Peyer's patch (tissue), 4 donors: ENCODE measurements around the gene CROCC. TPM values are rescaled to one million over a fixed set of nuclear protein-coding genes. Genes with fewer than 3 reads are reported as not detected.

Experiments used
- DNase-seq, 3 donors: peaks; one replicate each; pipeline ENCODE4 v3.0.0-alpha.2; 2017 to 2019
- H3K27ac ChIP-seq, 4 donors: fragments of 200-600 bp; sonication (generic); one replicate each; pipeline ENCODE4 v1.5.1; 2016 to 2019
- H3K27me3 ChIP-seq, 2 donors: fragments of 200-600 bp; sonication (generic); one replicate each; pipeline ENCODE4 v1.5.1; 2019
- H3K36me3 ChIP-seq, 3 donors: fragments of 200-600 bp; sonication (generic); one replicate each; pipeline ENCODE4 v1.5.1; 2016 to 2019
- H3K4me1 ChIP-seq, 4 donors: fragments of 200-600 bp; sonication (generic); one replicate each; pipeline ENCODE4 v1.5.1; 2016 to 2019
- H3K4me3 ChIP-seq, 4 donors: fragments of 200-600 bp; sonication (generic); 1 replicate in 3 of 4; 2 replicates in 1 of 4; pipeline ENCODE4 v1.5.1; 2016 to 2019; ENCODE audit warnings: mild to moderate bottlenecking in 1 of 4
- H3K9me3 ChIP-seq, 4 donors: fragments of 200-600 bp; sonication (generic); one replicate each; pipeline ENCODE4 v1.5.1; 2016 to 2019; ENCODE audit warnings: mild to moderate bottlenecking in 1 of 4
- POLR2A ChIP-seq, 2 donors: fragments of 450-650 bp; IDR thresholded peaks; one replicate each; pipeline ENCODE4 v1.5.1; 2017; ENCODE audit warnings: antibody characterized with exemption in 2 of 2, mild to moderate bottlenecking in 2 of 2, moderate library complexity in 2 of 2
- total RNA-seq, 4 donors: library from RNA; depleted of rRNA; stranded (reverse); fragments of >200 nt; gene quantifications; one replicate each; pipeline ENCODE4 v1.1.0, GENCODE V29; 2016
- TF ChIP-seq, protein P1 (sequence below), 6 experiments: fragments of 450-650 bp in 4 of 6; fragments of 200-600 bp in 2 of 6; sonication (generic) in 1 of 6; IDR thresholded peaks; one replicate each; pipeline ENCODE4 v1.5.1; 2017 to 2019; ENCODE audit warnings: antibody characterized with exemption in 6 of 6, mild to moderate bottlenecking in 3 of 6, moderate library complexity in 1 of 6

CROCC gene
- total RNA-seq, 4 donors from 2014 or later, result 14.7 to 298 (median 45.1) TPM

DNA sequence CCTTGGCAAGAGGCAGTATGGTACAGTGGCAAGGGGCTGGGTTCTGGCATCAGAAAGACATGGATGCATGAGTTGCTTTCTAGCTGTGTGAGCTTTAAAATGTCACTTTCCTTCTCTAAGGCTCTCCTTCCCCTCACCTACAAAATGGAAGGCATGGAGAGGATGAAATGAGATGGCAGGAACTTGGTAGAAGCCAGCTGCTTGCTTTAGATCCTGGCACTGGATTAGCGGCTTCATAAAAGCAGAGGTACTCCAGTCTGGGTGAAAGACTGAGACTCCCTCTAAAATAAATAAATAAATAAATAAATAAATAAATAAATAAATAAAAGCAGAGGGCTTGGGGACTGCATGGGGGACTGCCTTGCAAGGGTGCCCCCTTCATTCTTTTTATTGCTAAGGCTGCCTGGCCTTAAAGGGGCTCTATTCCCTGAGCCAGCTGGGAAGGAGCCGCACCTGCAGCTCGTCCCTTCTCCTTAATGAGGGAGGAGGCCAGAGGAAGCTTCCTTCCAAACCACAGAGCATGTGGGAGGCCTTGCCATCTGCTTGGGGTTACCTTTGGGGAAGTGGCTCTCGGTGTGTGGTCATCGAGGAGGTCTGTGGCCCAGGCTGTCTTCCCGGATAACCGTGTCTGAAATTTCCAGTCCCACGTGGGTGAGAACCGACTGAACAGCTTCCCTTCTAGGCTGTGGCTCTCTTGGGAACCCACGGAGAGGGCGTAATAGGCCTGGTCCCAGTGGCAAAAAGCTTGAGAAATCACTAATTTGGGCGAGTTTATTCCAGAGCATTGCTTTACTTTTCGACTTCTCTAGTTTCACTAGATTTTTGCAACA is 92.0 kb downstream of the CROCC start:
- H3K27ac ChIP-seq, result no peak overlapping the region
- no peaks in the 10 kb centered on the region for H3K27me3 ChIP-seq
- H3K4me1 ChIP-seq, result peaks cover 0 to 23% (median 6%) of the 10 kb centered on the region in 4 donors
- TF ChIP-seq, protein P1, sequence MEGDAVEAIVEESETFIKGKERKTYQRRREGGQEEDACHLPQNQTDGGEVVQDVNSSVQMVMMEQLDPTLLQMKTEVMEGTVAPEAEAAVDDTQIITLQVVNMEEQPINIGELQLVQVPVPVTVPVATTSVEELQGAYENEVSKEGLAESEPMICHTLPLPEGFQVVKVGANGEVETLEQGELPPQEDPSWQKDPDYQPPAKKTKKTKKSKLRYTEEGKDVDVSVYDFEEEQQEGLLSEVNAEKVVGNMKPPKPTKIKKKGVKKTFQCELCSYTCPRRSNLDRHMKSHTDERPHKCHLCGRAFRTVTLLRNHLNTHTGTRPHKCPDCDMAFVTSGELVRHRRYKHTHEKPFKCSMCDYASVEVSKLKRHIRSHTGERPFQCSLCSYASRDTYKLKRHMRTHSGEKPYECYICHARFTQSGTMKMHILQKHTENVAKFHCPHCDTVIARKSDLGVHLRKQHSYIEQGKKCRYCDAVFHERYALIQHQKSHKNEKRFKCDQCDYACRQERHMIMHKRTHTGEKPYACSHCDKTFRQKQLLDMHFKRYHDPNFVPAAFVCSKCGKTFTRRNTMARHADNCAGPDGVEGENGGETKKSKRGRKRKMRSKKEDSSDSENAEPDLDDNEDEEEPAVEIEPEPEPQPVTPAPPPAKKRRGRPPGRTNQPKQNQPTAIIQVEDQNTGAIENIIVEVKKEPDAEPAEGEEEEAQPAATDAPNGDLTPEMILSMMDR (IDR thresholded peaks at IDR 0.05), result no peak
- no peak for TF ChIP-seq POLR2A (IDR thresholded peaks at IDR 0.05)
- DNase-seq, result peak; percentile 38 to 57 (median 40)
- H3K4me3 ChIP-seq, result no peak overlapping the region
- H3K36me3 ChIP-seq, result peaks cover 0 to 9% (median 0%) of the 10 kb centered on the region in 3 donors
- no peaks in the 10 kb centered on the region for H3K9me3 ChIP-seq

DNA sequence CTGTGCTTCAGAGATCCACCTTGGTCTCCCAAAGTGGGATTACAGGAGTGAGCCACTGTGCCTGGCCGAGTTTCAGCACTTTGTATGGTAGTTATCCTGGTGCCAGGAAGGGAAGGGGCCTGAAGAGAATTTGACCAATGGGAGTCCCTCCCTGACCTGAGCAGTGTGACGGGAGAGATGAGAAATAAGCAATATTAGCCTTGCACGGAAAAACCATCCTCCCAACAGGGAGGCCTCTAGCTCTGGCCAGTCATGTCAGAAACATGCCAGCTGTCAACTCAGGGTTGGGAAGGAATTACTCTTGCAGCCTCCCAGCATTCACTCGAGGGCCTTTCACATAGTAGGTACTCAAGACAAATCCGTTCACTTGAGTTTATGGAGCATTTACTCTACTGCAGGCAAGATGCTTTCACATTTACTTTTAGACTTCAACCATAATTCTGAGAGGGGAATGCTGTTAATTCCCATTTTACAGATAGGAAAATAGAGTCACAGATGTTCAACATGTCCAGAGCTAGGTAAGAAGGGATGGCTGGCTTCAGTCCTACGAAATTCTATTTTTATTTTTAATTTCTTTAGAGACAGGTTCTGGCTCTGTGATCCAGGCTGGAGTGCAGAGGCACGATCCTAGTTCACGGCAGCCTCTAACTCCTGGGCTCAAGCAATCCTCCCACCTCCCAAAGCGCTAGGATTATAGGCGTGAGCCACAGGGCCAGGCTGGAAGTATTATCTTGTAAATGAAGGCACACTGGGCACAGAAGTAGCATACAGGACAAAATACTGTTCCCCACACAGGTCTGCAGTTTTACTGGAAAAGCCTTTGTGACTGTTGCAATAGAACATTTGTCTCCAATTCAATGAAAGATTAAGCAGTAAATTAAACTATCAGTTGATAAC is 93.2 kb downstream of the CROCC start:
- TF ChIP-seq, protein P1 (IDR thresholded peaks at IDR 0.05), result no peak
- TF ChIP-seq POLR2A (IDR thresholded peaks at IDR 0.05), result no peak
- H3K36me3 ChIP-seq, result peaks cover 0 to 21% (median 0%) of the 10 kb centered on the region in 3 donors
- H3K27me3 ChIP-seq, result no peaks in the 10 kb centered on the region
- H3K9me3 ChIP-seq, result no peaks in the 10 kb centered on the region
- H3K4me1 ChIP-seq, result peaks cover 0 to 18% (median 6%) of the 10 kb centered on the region in 4 donors
- peak in 1 of 3 donors; percentile 9 for DNase-seq
- H3K4me3 ChIP-seq, result no peak overlapping the region
- no peak overlapping the region for H3K27ac ChIP-seq

DNA sequence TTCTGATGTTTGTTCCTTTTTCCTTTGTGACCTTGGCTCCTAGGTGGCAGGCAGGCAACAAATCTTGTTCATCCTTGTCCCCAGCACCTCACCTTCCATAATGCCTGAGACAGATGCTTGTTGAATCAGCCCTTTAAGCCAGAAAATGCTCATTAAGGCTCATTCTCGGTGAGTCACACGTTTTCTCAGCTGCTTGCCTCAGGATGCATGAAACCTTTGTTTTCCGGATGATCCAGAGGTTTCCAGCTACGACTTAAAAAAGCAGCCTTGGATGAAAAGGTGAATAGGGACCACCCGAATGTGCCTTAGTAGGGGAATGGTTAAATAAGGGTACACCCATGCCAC is 94.6 kb downstream of the CROCC start:
- peaks cover 0 to 35% (median 0%) of the 10 kb centered on the region in 3 donors for H3K36me3 ChIP-seq
- H3K27me3 ChIP-seq, result no peaks in the 10 kb centered on the region
- TF ChIP-seq, protein P1 (IDR thresholded peaks at IDR 0.05), result no peak
- TF ChIP-seq POLR2A (IDR thresholded peaks at IDR 0.05), result no peak
- no peaks in the 10 kb centered on the region for H3K9me3 ChIP-seq
- no peak for DNase-seq
- no peak overlapping the region for H3K4me3 ChIP-seq
- peaks cover 0 to 5% (median 0%) of the 10 kb centered on the region in 4 donors for H3K4me1 ChIP-seq
- no peak overlapping the region for H3K27ac ChIP-seq

DNA sequence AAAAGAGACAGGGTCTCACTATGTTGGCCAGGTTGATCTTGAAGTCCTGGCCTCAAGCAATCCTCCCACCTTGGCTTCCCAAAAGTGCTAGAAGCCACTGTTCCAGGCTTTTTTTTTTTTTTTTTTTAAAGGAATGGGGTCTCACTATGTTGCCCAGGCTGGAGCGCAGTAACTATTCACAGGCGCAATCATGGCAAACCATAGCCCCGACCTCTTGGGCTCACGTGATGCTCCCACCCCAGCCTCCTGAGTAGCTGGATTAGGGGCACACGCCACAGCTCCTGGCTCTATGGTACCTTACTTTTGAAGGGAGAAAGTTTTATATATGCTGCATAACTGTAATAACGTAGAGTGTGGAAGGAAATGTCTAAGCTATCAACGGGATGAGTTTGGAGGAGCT is 95.7 kb downstream of the CROCC start:
- no peaks in the 10 kb centered on the region for H3K4me1 ChIP-seq
- H3K36me3 ChIP-seq, result peaks cover 0 to 46% (median 3%) of the 10 kb centered on the region in 3 donors
- H3K9me3 ChIP-seq, result no peaks in the 10 kb centered on the region
- DNase-seq, result peak in 1 of 3 donors; percentile 10
- no peak overlapping the region for H3K4me3 ChIP-seq
- H3K27me3 ChIP-seq, result no peaks in the 10 kb centered on the region
- no peak for TF ChIP-seq POLR2A (IDR thresholded peaks at IDR 0.05)
- TF ChIP-seq, protein P1 (IDR thresholded peaks at IDR 0.05), result no peak
- H3K27ac ChIP-seq, result no peak overlapping the region

DNA sequence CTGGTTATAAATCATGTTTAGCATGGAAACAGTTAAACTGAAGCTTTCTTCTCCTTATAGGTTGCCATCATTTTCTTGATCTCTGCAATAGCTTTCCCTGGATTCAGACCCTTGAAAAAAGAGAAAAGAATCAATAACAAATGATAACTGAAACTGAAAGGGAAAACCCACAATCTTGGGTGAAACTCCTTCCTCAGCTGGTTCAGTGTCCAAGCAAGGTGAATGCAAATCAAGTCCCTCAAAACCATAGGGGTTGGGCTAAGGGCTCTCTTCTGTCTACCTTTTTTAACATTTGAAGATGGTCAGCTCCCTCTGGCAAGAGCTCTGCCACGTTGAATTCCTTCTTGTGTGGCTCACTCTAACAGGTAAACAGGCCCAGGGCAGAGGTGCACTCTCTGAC is 97.1 kb downstream of the CROCC start:
- no peak overlapping the region for H3K27ac ChIP-seq

More for the DNA sequence above, 97.1 kb downstream of the CROCC start:
- Histone ChIP-seq H3K36me3 (peaks cover 0 to 60% (median 5%) of the 10 kb centered on the region in 3 donors), H3K4me3 (no peak overlapping the region), H3K4me1 (no peaks in the 10 kb centered on the region), H3K27me3 (no peaks in the 10 kb centered on the region), H3K9me3 (no peaks in the 10 kb centered on the region)
- TF ChIP-seq, protein P1 (IDR thresholded peaks at IDR 0.05), result no peak
- no peak for TF ChIP-seq POLR2A (IDR thresholded peaks at IDR 0.05)
- peak in 1 of 3 donors; percentile 23 for DNase-seq
